H1 (cell line): ENCODE results near the gene CCL24. TPM values are rescaled to one million over a fixed set of nuclear protein-coding genes. Genes with fewer than 3 reads are reported as not detected.

Experiments
- CTCF ChIA-PET: fragments of 300-600 bp; sonication (Branson Sonifier 250); formaldehyde crosslinking; loops from one replicate; lab custom pipeline; 2021; ENCODE audit not compliant: partially characterized antibody; lab: Charles Lee
- POLR2A ChIA-PET: fragments of 300-600 bp; sonication (Branson Sonifier 250); formaldehyde crosslinking; loops from one replicate; lab custom pipeline; 2021; ENCODE audit warnings: inconsistent platforms; ENCODE audit not compliant: partially characterized antibody; lab: Charles Lee
- DNase-seq, 2 experiments: peaks; one replicate each; pipeline versions ENCODE4 v3.0.0 to v3.0.0-alpha.2; 2010 to 2022; ENCODE audit warnings: low spot score in 2 of 2, low read depth in 1 of 2, mixed read lengths in 1 of 2
- FAIRE-seq: peaks from 2 replicates; lab custom pipeline; 2011; peaks lifted over from hg19 to GRCh38; lab: Jason Lieb, UNC
- H2AFZ ChIP-seq: 2 replicates; pipeline ENCODE4 v1.8.1; 2012; ENCODE audit warnings: low read length, inconsistent platforms
- H2AK5ac ChIP-seq: 2 replicates; pipeline ENCODE4 v1.6.1; 2013; ENCODE audit warnings: low read depth, low read length
- H2BK120ac ChIP-seq: replicated peaks from 2 replicates; pipeline ENCODE3; 2013; ENCODE audit warnings: low read depth, low read length, inconsistent platforms
- H2BK12ac ChIP-seq: 2 replicates; pipeline ENCODE4 v1.6.1; 2013; ENCODE audit warnings: low read depth, low read length
- H2BK15ac ChIP-seq: 2 replicates; pipeline ENCODE4 v1.6.1; 2013; ENCODE audit warnings: low read length
- H2BK20ac ChIP-seq: 2 replicates; pipeline ENCODE4 v1.6.1; 2013; ENCODE audit warnings: low read length
- H2BK5ac ChIP-seq: 2 replicates; pipeline ENCODE4 v1.6.1; 2013; ENCODE audit warnings: low read depth, low read length
- H3K14ac ChIP-seq: 2 replicates; pipeline ENCODE4 v1.6.1; 2013; ENCODE audit warnings: inconsistent platforms; ENCODE audit not compliant: insufficient read length
- H3K18ac ChIP-seq: 2 replicates; pipeline ENCODE4 v1.6.1; 2013; ENCODE audit warnings: low read length; ENCODE audit errors: extremely low read depth
- H3K23ac ChIP-seq: 2 replicates; pipeline ENCODE4 v1.6.1; 2013; ENCODE audit warnings: inconsistent platforms; ENCODE audit not compliant: insufficient read length
- H3K23me2 ChIP-seq: 2 replicates; pipeline ENCODE4 v1.6.1; 2013; ENCODE audit warnings: low read depth, low read length
- H3K27ac ChIP-seq: 2 replicates; pipeline ENCODE4 v1.6.1; 2011; ENCODE audit warnings: low read depth, low read length, inconsistent platforms
- H3K27me3 ChIP-seq, 4 experiments: replicated peaks in 1 of 4; 1 replicate in 1 of 4; 2 replicates in 3 of 4; pipeline versions ENCODE4 v1.6.1 to v1.8.1; 2011 to 2013; ENCODE audit warnings: low read length in 3 of 4, mild to moderate bottlenecking in 3 of 4, inconsistent platforms in 2 of 4, mixed read lengths in 2 of 4, moderate library complexity in 1 of 4; ENCODE audit not compliant: control insufficient read depth in 3 of 4, insufficient read depth in 3 of 4; ENCODE audit errors: extremely low read depth in 1 of 4
- H3K36me3 ChIP-seq, 4 experiments: 2 replicates each; pipeline versions ENCODE4 v1.6.1 to v1.8.1; 2011 to 2013; ENCODE audit warnings: mild to moderate bottlenecking in 4 of 4, low read length in 3 of 4, moderate library complexity in 2 of 4, control low read depth in 1 of 4, inconsistent platforms in 1 of 4; ENCODE audit not compliant: insufficient read depth in 4 of 4, control insufficient read depth in 2 of 4
- H3K4ac ChIP-seq: replicated peaks from 2 replicates; pipeline ENCODE3; 2013; ENCODE audit warnings: low read length, low read depth, mixed read lengths, inconsistent platforms; ENCODE audit not compliant: insufficient read length
- H3K4me1 ChIP-seq, 4 experiments: replicated peaks in 1 of 4; 1 replicate in 1 of 4; 2 replicates in 3 of 4; pipeline versions ENCODE4 v1.6.1 to v1.8.1; 2011 to 2013; ENCODE audit warnings: low read length in 3 of 4, inconsistent platforms in 2 of 4, mixed read lengths in 1 of 4; ENCODE audit not compliant: insufficient read depth in 4 of 4, control insufficient read depth in 3 of 4
- H3K4me2 ChIP-seq, 2 experiments: 2 replicates each; pipeline versions ENCODE4 v1.6.1 to v1.8.1; 2011 to 2013; ENCODE audit warnings: low read depth in 2 of 2, low read length in 2 of 2, control low read depth in 1 of 2, inconsistent platforms in 1 of 2, mild to moderate bottlenecking in 1 of 2; ENCODE audit not compliant: insufficient read depth in 1 of 2
- H3K4me3 ChIP-seq, 4 experiments: fragments of 200-600, 300-600 bp in 1 of 4; sonication (generic), shearing (Covaris generic), sonication (Bioruptor Twin) in 1 of 4; 2 replicates each; pipeline versions ENCODE4 v1.5.1 to v1.8.1; 2011 to 2016; ENCODE audit warnings: low read length in 4 of 4, low read depth in 3 of 4, control low read depth in 2 of 4, inconsistent platforms in 2 of 4, mild to moderate bottlenecking in 2 of 4, mixed read lengths in 1 of 4, moderate library complexity in 1 of 4; ENCODE audit not compliant: insufficient read depth in 2 of 4; ENCODE audit errors: extremely low read depth in 1 of 4
- H3K56ac ChIP-seq: replicated peaks from 2 replicates; pipeline ENCODE3; 2013; ENCODE audit warnings: low read depth, mild to moderate bottlenecking, mixed read lengths, low read length, inconsistent platforms; ENCODE audit not compliant: insufficient read length
- H3K79me1 ChIP-seq: 2 replicates; pipeline ENCODE4 v1.6.1; 2013; ENCODE audit warnings: low read depth, low read length, control low read depth
- H3K79me2 ChIP-seq, 2 experiments: 2 replicates each; pipeline versions ENCODE4 v1.6.1 to v1.8.1; 2012 to 2013; ENCODE audit warnings: low read length in 2 of 2, mild to moderate bottlenecking in 2 of 2, inconsistent platforms in 1 of 2; ENCODE audit not compliant: insufficient read depth in 2 of 2, control insufficient read depth in 1 of 2
- H3K9ac ChIP-seq, 4 experiments: replicated peaks in 1 of 4; 1 replicate in 1 of 4; 2 replicates in 3 of 4; pipeline versions ENCODE4 v1.6.1 to v1.8.1; 2011 to 2013; ENCODE audit warnings: low read depth in 3 of 4, low read length in 3 of 4, control low read depth in 2 of 4, mild to moderate bottlenecking in 2 of 4, moderate library complexity in 2 of 4, inconsistent platforms in 1 of 4; ENCODE audit errors: extremely low read depth in 1 of 4
- H3K9me3 ChIP-seq, 2 experiments: 2 replicates each; pipeline versions ENCODE4 v1.6.1 to v1.8.1; 2012 to 2013; ENCODE audit warnings: mild to moderate bottlenecking in 2 of 2, moderate library complexity in 2 of 2, control low read depth in 1 of 2, inconsistent platforms in 1 of 2, low read depth in 1 of 2, low read length in 1 of 2, mixed read lengths in 1 of 2; ENCODE audit not compliant: insufficient read depth in 2 of 2
- H4K20me1 ChIP-seq, 2 experiments: replicated peaks in 1 of 2; 2 replicates each; pipeline versions ENCODE3 to v1.8.1; 2011 to 2013; ENCODE audit warnings: inconsistent platforms in 2 of 2, low read length in 2 of 2, mild to moderate bottlenecking in 1 of 2; ENCODE audit not compliant: insufficient read depth in 2 of 2, control insufficient read depth in 1 of 2
- H4K5ac ChIP-seq: 2 replicates; pipeline ENCODE4 v1.6.1; 2013; ENCODE audit warnings: low read length, low read depth, mixed read lengths, inconsistent platforms; ENCODE audit not compliant: insufficient read length
- H4K8ac ChIP-seq: 2 replicates; pipeline ENCODE4 v1.8.0; 2013; ENCODE audit warnings: mild to moderate bottlenecking, moderate library complexity, low read length, inconsistent platforms; ENCODE audit not compliant: insufficient read depth; ENCODE audit errors: extremely low read depth
- H4K91ac ChIP-seq: replicated peaks from 2 replicates; pipeline ENCODE3; 2013; ENCODE audit warnings: low read length, mixed read lengths, inconsistent platforms; ENCODE audit not compliant: insufficient read length
- ATF3 ChIP-seq: IDR thresholded peaks from 2 replicates; pipeline ENCODE4 v1.6.1; 2011; ENCODE audit warnings: low read depth, mild to moderate bottlenecking, low read length; ENCODE audit not compliant: insufficient read depth
- BACH1 ChIP-seq: IDR thresholded peaks from 2 replicates; pipeline ENCODE4 v1.6.1; 2012; ENCODE audit warnings: low read length, improper control_type of control experiment
- BRCA1 ChIP-seq: IDR thresholded peaks from 2 replicates; pipeline ENCODE4 v1.6.1; 2012; ENCODE audit warnings: low read depth, low read length, improper control_type of control experiment
- CBX8 ChIP-seq: fragments of 300-800, 300-1000 bp; sonication (generic); IDR thresholded peaks from 2 replicates; pipeline ENCODE4 v1.7.1; 2016; ENCODE audit warnings: low read depth, low read length, borderline replicate concordance
- E2F6 ChIP-seq: IDR thresholded peaks from 2 replicates; pipeline ENCODE4 v1.6.1; 2012; ENCODE audit warnings: inconsistent platforms
- HDAC6 ChIP-seq: IDR thresholded peaks from one replicate; pipeline ENCODE4 v1.7.1; 2012; ENCODE audit warnings: low read depth, mild to moderate bottlenecking, inconsistent platforms, low read length, moderate library complexity
- JUND ChIP-seq: IDR thresholded peaks from 2 replicates; pipeline ENCODE4 v1.6.1; 2011; ENCODE audit warnings: mild to moderate bottlenecking, improper control_type of control experiment, low read length
- KDM4A ChIP-seq: IDR thresholded peaks from one replicate; pipeline ENCODE4 v1.7.1; 2012; ENCODE audit warnings: low read depth, mild to moderate bottlenecking, moderate library complexity, low read length, inconsistent platforms; ENCODE audit not compliant: severe bottlenecking
- MAFK ChIP-seq: IDR thresholded peaks from 2 replicates; pipeline ENCODE4 v1.6.1; 2012; ENCODE audit warnings: low read depth, mild to moderate bottlenecking, improper control_type of control experiment, low read length
- RBBP5 ChIP-seq: IDR thresholded peaks from 2 replicates; pipeline ENCODE4 v1.7.1; 2012; ENCODE audit warnings: low read depth, mild to moderate bottlenecking, inconsistent platforms, low read length, moderate library complexity, borderline replicate concordance
- TAF7 ChIP-seq: optimal IDR thresholded peaks from 2 replicates; pipeline ENCODE3; 2011; ENCODE audit warnings: low read depth, mild to moderate bottlenecking, inconsistent platforms, low read length, moderate library complexity, borderline replicate concordance
- WGBS, 2 experiments: shearing (Covaris generic) in 1 of 2; methylation state at CpG; one replicate each; pipeline versions ENCODE4 v1.1.6 to v1.1.7; 2013 to 2015; ENCODE audit warnings: low lambda C conversion rate in 2 of 2, mixed read lengths in 2 of 2, inconsistent platforms in 1 of 2, low coverage in 1 of 2, missing lambda C conversion rate in 1 of 2; ENCODE audit not compliant: insufficient replicate concordance in 2 of 2, insufficient coverage in 1 of 2, insufficient read length in 1 of 2; ENCODE audit errors: extremely low coverage in 1 of 2, missing lambda C conversion rate in 1 of 2; 5-methylcytosine and 5-hydroxymethylcytosine counted together
- polyA plus RNA-seq, 7 experiments: library from polyadenylated mRNA; depleted of rRNA in 3 of 7; stranded (reverse) in 5 of 7; unstranded in 2 of 7; fragments of >200 nt in 5 of 7; fragments of 200-250 nt in 2 of 7; gene quantifications; 1 replicate in 5 of 7; 2 replicates in 1 of 7; 4 replicates in 1 of 7; pipeline versions ENCODE4 v1.2.1 to v1.2.3, GENCODE V29; 2011 to 2013; ENCODE audit warnings: missing spikeins in 2 of 7, mixed read lengths in 2 of 7
- total RNA-seq: library from RNA; stranded (reverse); fragmentation: NEBNext Ultra II Directional; extraction: Animal tissue kit (Norgen Biotek cat#: 25700); gene quantifications from 2 replicates; pipeline ENCODE4 v1.2.1, GENCODE V29; 2021

Gene CCL24
- total and polyA plus RNA-seq, 2 of the 8 experiments (the other 6 are each of a cell fraction or from before 2014, with no cell fraction given), result not detected

- Histone ChIP-seq H2BK20ac (no peak overlapping the region), H4K91ac (no peak overlapping the region), H3K36me3 (no peaks in the 10 kb centered on the region), H4K20me1 (peaks cover 0 to 1% of the 10 kb centered on the region in 2 experiments), H2AK5ac (no peak overlapping the region), H4K5ac (no peak overlapping the region), H3K4me3 (no peak overlapping the region), H3K4me1 (peaks cover 0 to 3% (median 0%) of the 10 kb centered on the region in 4 experiments; a peak in 2 of 7 replicates), H2AFZ (no peak overlapping the region), H2BK15ac (no peak overlapping the region), H3K23ac (no peak overlapping the region)
- 93% methylated on average over 13 of the region's 13 CpGs; no CpG with 5 or more reads in 1 of the 2 experiments for WGBS, 2 experiments
- TF ChIP-seq KDM4A (no peak), BRCA1 (no peak), ATF3 (no peak), HDAC6 (no peak), TAF7 (no peak), CBX8 (no peak), MAFK (no peak), E2F6 (no peak), BACH1 (no peak), RBBP5 (no peak), JUND (no peak)
- TF ChIP-seq, all 59 proteins: peak for 0
- H3K14ac ChIP-seq, result no peak overlapping the region
- no peak for FAIRE-seq
- H3K9ac ChIP-seq, result no peak overlapping the region
- ChIA-PET POLR2A (no interaction called here), CTCF (interaction anchor here (1.9 kb wide), 1 partner anchor 16 kb away, joined by 7 read pairs; no protein-coding TSS in a partner anchor)
- H3K79me1 ChIP-seq, result no peaks in the 10 kb centered on the region
- H3K4ac ChIP-seq, result no peak overlapping the region
- no peak overlapping the region for H3K18ac ChIP-seq
- H2BK12ac ChIP-seq, result no peak overlapping the region
- no peaks in the 10 kb centered on the region; a peak in 2 of 7 replicates for H3K27me3 ChIP-seq
- no peak overlapping the region for H3K4me2 ChIP-seq
- no peaks in the 10 kb centered on the region for H3K9me3 ChIP-seq
- no peak overlapping the region for H2BK5ac ChIP-seq
- no peaks in the 10 kb centered on the region for H3K23me2 ChIP-seq
- no peak overlapping the region for H3K56ac ChIP-seq
- H3K79me2 ChIP-seq, result no peaks in the 10 kb centered on the region
- no peak overlapping the region for H4K8ac ChIP-seq
- DNase-seq, result no peak
- no peak overlapping the region for H2BK120ac ChIP-seq
- no peak overlapping the region for H3K27ac ChIP-seq
Observed at GRCh38 chr7:75814407-75814947, 871 bp upstream of the CCL24 start.
